ENCODE data around the gene REXO1. TPM values are rescaled to one million over a fixed set of nuclear protein-coding genes. Genes with fewer than 3 reads are reported as not detected.

Gene REXO1
- total and polyA plus RNA-seq, 2 of the 13 experiments (the other 11 are each of a cell fraction or from before 2014, with no cell fraction given): 5.0 to 11.2 TPM

- TF ChIP-seq NFKB2 (CRISPR knock-in tag; IDR thresholded peaks at IDR 0.05; ENCODE audit: borderline replicate concordance) (peak; percentile 47; the same call in 1 of the 2 replicates), NCOR1 (IDR thresholded peaks at IDR 0.05; ENCODE audit: borderline replicate concordance, low read length) (peak; percentile 46; the same call in 1 of the 2 replicates), HIC2 (CRISPR knock-in tag; IDR thresholded peaks at IDR 0.05; ENCODE audit: low read depth) (peak; percentile 59; the same call in 1 of the 2 replicates), ZBTB42 (CRISPR knock-in tag; IDR thresholded peaks at IDR 0.05) (no peak), MATR3 (CRISPR knock-in tag; IDR thresholded peaks at IDR 0.05) (no peak), NCOA2 (CRISPR knock-in tag; IDR thresholded peaks at IDR 0.05) (peak; percentile 35; the same call in 1 of the 2 replicates), ZNF224 (CRISPR knock-in tag; IDR thresholded peaks at IDR 0.05) (0 out of 2 replicates have a peak, but pooled peaks have one; percentile 17), YEATS4 (CRISPR knock-in tag; IDR thresholded peaks at IDR 0.05; ENCODE audit: borderline replicate concordance) (peak; percentile 66; the same call in 1 of the 2 replicates), ZNF598 (CRISPR knock-in tag; IDR thresholded peaks at IDR 0.05; ENCODE audit: borderline replicate concordance) (peak; percentile 71; the same call in 1 of the 2 replicates), POLR2G (IDR thresholded peaks at IDR 0.05; ENCODE audit: low read depth, low read length) (peak; percentile 60), ZNF816 (CRISPR knock-in tag; IDR thresholded peaks at IDR 0.05; ENCODE audit: borderline replicate concordance) (peak; percentile 49; the same call in 1 of the 2 replicates), BHLHE40 (IDR thresholded peaks at IDR 0.05; ENCODE audit: low read length) (no peak), ZNF564 (CRISPR knock-in tag; IDR thresholded peaks at IDR 0.05) (no peak)
- TF ChIP-seq, protein P1, sequence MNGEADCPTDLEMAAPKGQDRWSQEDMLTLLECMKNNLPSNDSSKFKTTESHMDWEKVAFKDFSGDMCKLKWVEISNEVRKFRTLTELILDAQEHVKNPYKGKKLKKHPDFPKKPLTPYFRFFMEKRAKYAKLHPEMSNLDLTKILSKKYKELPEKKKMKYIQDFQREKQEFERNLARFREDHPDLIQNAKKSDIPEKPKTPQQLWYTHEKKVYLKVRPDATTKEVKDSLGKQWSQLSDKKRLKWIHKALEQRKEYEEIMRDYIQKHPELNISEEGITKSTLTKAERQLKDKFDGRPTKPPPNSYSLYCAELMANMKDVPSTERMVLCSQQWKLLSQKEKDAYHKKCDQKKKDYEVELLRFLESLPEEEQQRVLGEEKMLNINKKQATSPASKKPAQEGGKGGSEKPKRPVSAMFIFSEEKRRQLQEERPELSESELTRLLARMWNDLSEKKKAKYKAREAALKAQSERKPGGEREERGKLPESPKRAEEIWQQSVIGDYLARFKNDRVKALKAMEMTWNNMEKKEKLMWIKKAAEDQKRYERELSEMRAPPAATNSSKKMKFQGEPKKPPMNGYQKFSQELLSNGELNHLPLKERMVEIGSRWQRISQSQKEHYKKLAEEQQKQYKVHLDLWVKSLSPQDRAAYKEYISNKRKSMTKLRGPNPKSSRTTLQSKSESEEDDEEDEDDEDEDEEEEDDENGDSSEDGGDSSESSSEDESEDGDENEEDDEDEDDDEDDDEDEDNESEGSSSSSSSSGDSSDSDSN (CRISPR knock-in tag; IDR thresholded peaks at IDR 0.05): peak; percentile 63
- TF ChIP-seq, protein P2, sequence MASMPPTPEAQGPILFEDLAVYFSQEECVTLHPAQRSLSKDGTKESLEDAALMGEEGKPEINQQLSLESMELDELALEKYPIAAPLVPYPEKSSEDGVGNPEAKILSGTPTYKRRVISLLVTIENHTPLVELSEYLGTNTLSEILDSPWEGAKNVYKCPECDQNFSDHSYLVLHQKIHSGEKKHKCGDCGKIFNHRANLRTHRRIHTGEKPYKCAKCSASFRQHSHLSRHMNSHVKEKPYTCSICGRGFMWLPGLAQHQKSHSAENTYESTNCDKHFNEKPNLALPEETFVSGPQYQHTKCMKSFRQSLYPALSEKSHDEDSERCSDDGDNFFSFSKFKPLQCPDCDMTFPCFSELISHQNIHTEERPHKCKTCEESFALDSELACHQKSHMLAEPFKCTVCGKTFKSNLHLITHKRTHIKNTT (CRISPR knock-in tag; IDR thresholded peaks at IDR 0.05): no peak
- TF ChIP-seq, protein P3, sequence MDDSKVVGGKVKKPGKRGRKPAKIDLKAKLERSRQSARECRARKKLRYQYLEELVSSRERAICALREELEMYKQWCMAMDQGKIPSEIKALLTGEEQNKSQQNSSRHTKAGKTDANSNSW (CRISPR knock-in tag; IDR thresholded peaks at IDR 0.05; ENCODE audit: borderline replicate concordance): no peak
- TF ChIP-seq, protein P4, sequence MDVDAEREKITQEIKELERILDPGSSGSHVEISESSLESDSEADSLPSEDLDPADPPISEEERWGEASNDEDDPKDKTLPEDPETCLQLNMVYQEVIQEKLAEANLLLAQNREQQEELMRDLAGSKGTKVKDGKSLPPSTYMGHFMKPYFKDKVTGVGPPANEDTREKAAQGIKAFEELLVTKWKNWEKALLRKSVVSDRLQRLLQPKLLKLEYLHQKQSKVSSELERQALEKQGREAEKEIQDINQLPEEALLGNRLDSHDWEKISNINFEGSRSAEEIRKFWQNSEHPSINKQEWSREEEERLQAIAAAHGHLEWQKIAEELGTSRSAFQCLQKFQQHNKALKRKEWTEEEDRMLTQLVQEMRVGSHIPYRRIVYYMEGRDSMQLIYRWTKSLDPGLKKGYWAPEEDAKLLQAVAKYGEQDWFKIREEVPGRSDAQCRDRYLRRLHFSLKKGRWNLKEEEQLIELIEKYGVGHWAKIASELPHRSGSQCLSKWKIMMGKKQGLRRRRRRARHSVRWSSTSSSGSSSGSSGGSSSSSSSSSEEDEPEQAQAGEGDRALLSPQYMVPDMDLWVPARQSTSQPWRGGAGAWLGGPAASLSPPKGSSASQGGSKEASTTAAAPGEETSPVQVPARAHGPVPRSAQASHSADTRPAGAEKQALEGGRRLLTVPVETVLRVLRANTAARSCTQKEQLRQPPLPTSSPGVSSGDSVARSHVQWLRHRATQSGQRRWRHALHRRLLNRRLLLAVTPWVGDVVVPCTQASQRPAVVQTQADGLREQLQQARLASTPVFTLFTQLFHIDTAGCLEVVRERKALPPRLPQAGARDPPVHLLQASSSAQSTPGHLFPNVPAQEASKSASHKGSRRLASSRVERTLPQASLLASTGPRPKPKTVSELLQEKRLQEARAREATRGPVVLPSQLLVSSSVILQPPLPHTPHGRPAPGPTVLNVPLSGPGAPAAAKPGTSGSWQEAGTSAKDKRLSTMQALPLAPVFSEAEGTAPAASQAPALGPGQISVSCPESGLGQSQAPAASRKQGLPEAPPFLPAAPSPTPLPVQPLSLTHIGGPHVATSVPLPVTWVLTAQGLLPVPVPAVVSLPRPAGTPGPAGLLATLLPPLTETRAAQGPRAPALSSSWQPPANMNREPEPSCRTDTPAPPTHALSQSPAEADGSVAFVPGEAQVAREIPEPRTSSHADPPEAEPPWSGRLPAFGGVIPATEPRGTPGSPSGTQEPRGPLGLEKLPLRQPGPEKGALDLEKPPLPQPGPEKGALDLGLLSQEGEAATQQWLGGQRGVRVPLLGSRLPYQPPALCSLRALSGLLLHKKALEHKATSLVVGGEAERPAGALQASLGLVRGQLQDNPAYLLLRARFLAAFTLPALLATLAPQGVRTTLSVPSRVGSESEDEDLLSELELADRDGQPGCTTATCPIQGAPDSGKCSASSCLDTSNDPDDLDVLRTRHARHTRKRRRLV (CRISPR knock-in tag; IDR thresholded peaks at IDR 0.05): peak; percentile 60; the same call in 1 of the 2 replicates
Measured at GRCh38 chr19:1812426-1813191, 35.7 kb downstream of the REXO1 start (continued).

Data from HepG2 (cell line).